Measurements from ENCODE around the gene QSOX2. TPM values are rescaled to one million over a fixed set of nuclear protein-coding genes. Genes with fewer than 3 reads are reported as not detected.

The QSOX2 gene
- total RNA-seq, 2 experiments from 2014 or later, result 50.0 to 57.5 TPM

- ChIA-PET POLR2A (no interaction called here), CTCF (ENCODE audit: unreplicated experiment) (no interaction called here)
- Histone ChIP-seq H3K4me2 (ENCODE audit: low read length) (peak overlapping the region; percentile 92), H3K4me3 (ENCODE audit: low read depth, low read length, poor library complexity, severe bottlenecking) (peak overlapping the region; percentile 98), H3K9me2 (ENCODE audit: insufficient read depth, low read length) (no peaks in the 10 kb centered on the region), H3K9me3 (ENCODE audit: low read length) (no peaks in the 10 kb centered on the region), H3K4me1 (ENCODE audit: insufficient read depth, low read length, poor library complexity, severe bottlenecking) (peaks cover 59% of the 10 kb centered on the region), H2AFZ (ENCODE audit: low read length) (no peak overlapping the region), H3K27ac (ENCODE audit: low read depth, low read length, poor library complexity, severe bottlenecking) (peak overlapping the region; percentile 86), H4K20me1 (ENCODE audit: insufficient read depth, low read length) (peaks cover 26% of the 10 kb centered on the region), H3K36me3 (ENCODE audit: insufficient read depth, low read length) (peaks cover 38% of the 10 kb centered on the region), H3K79me2 (ENCODE audit: insufficient read depth, low read depth, low read length) (peaks cover 59% of the 10 kb centered on the region)
- intact Hi-C loops (cut with micrococcal nuclease; ENCODE audit: unreplicated experiment), result loop anchor here (5.0 kb wide), 1 partner anchor 232 kb away; no protein-coding TSS in a partner anchor
- DNase-seq (ENCODE audit: low spot score), result peak; percentile 84
- TF ChIP-seq EZH2phosphoT487 (IDR thresholded peaks at IDR 0.05; ENCODE audit: borderline replicate concordance, low read depth, low read length), result no peak
- no peak for TF ChIP-seq CTCF (conservative IDR thresholded peaks at IDR 0.05; ENCODE audit: low read length)
- BruUV-seq (replicated peaks), result no TSS peak
These were observed 1.3 kb downstream of the QSOX2 start for GRCh38 chr9:136244122-136244968.

GRCh38 chr9:136243631-136244030 lies 2.0 kb downstream of the QSOX2 start:
- Histone ChIP-seq H2AFZ (ENCODE audit: low read length) (no peak overlapping the region), H3K79me2 (ENCODE audit: insufficient read depth, low read depth, low read length) (peaks cover 66% of the 10 kb centered on the region), H3K4me2 (ENCODE audit: low read length) (peak overlapping the region; percentile 92), H3K9me2 (ENCODE audit: insufficient read depth, low read length) (no peaks in the 10 kb centered on the region), H3K4me1 (ENCODE audit: insufficient read depth, low read length, poor library complexity, severe bottlenecking) (peaks cover 66% of the 10 kb centered on the region), H3K36me3 (ENCODE audit: insufficient read depth, low read length) (peaks cover 45% of the 10 kb centered on the region), H3K9me3 (ENCODE audit: low read length) (no peaks in the 10 kb centered on the region), H3K27ac (ENCODE audit: low read depth, low read length, poor library complexity, severe bottlenecking) (peak overlapping the region; percentile 86), H3K4me3 (ENCODE audit: low read depth, low read length, poor library complexity, severe bottlenecking) (peak overlapping the region; percentile 98), H4K20me1 (ENCODE audit: insufficient read depth, low read length) (peaks cover 34% of the 10 kb centered on the region)
- DNase-seq (ENCODE audit: low spot score), result no peak
- POLR2A ChIA-PET, result interaction anchor here (1.5 kb wide), 1 partner anchor 21 kb away, joined by 6 read pairs; no protein-coding TSS in a partner anchor
- TSS peak; percentile 72 for BruUV-seq (replicated peaks)
- CTCF ChIA-PET (ENCODE audit: unreplicated experiment), result interaction anchor here (0.8 kb wide), 1 partner anchor 21 kb away, joined by 4 read pairs; no protein-coding TSS in a partner anchor
- intact Hi-C loops (cut with micrococcal nuclease; ENCODE audit: unreplicated experiment), result loop anchor here (1.0 to 5.0 kb wide), 3 partner anchors 18 to 231 kb away; no protein-coding TSS in a partner anchor
- TF ChIP-seq CTCF (conservative IDR thresholded peaks at IDR 0.05; ENCODE audit: low read length) (no peak), EZH2phosphoT487 (IDR thresholded peaks at IDR 0.05; ENCODE audit: borderline replicate concordance, low read depth, low read length) (no peak)
